Progenitor cell of endocrine pancreas (in vitro differentiated cells): ENCODE data around the gene MTMR3. TPM values are rescaled to one million over a fixed set of nuclear protein-coding genes. Genes with fewer than 3 reads are reported as not detected.

Source experiments
- DNase-seq: peaks from one replicate; pipeline ENCODE4 v3.0.0; 2021; ENCODE audit warnings: low spot score; ENCODE audit not compliant: unreplicated experiment
- H3K27ac Mint-ChIP-seq: 2 replicates; pipeline ENCODE4 v1.8.0; 2021; ENCODE audit warnings: mild to moderate bottlenecking, moderate library complexity, mixed read lengths
- H3K27me3 Mint-ChIP-seq: 2 replicates; pipeline ENCODE4 v1.8.0; 2021; ENCODE audit warnings: mixed read lengths
- H3K36me3 Mint-ChIP-seq: 2 replicates; pipeline ENCODE4 v1.8.0; 2022; ENCODE audit warnings: mixed read lengths; ENCODE audit not compliant: insufficient read depth
- H3K4me1 Mint-ChIP-seq: 2 replicates; pipeline ENCODE4 v1.8.0; 2021; ENCODE audit warnings: low read depth, mixed read lengths
- H3K4me3 Mint-ChIP-seq: 2 replicates; pipeline ENCODE4 v1.8.0; 2021; ENCODE audit warnings: low read depth, mild to moderate bottlenecking, moderate library complexity, mixed read lengths
- H3K9me3 Mint-ChIP-seq: 2 replicates; pipeline ENCODE4 v1.8.0; 2021; ENCODE audit warnings: low read depth, mixed read lengths
- CTCF ChIP-seq: fragments of 200-600 bp; sonication (generic); IDR thresholded peaks from one replicate; pipeline ENCODE4 v1.5.0; 2021; ENCODE audit warnings: antibody characterized with exemption, mild to moderate bottlenecking; ENCODE audit not compliant: unreplicated experiment
- total RNA-seq: library from RNA; stranded (reverse); gene quantifications from 2 replicates; pipeline ENCODE4 v1.2.1, GENCODE V29; 2021

Gene MTMR3
- total RNA-seq, 1 donor from 2014 or later: 51.0 TPM

DNA sequence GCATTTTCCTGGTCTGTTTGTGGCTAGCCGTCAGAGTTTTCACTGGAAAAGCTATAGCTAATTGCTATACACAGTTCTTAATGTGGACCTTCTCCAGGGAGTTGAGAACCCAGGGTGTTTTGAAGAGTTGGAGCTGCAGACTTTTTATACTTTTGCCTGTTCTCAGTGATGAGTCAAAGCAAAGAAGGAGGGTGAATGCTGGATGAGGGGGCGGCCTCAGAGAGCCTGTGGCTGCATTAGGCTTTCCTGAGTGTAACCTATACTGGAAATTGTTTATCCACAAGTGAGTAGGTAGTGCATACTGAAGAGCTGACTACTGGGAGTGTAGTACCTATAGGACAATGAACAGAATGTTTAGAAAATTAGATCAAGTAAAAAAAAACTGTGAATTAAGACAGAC, 117.6 kb downstream of the MTMR3 start:
- H3K4me3 Mint-ChIP-seq: no peak overlapping the region
- no peaks in the 10 kb centered on the region for H3K4me1 Mint-ChIP-seq
- peak overlapping the region; percentile 34 for H3K27ac Mint-ChIP-seq
- no peak for DNase-seq
- no peaks in the 10 kb centered on the region for H3K9me3 Mint-ChIP-seq
- no peaks in the 10 kb centered on the region for H3K27me3 Mint-ChIP-seq
- TF ChIP-seq CTCF: no peak
- peaks cover 11% of the 10 kb centered on the region for H3K36me3 Mint-ChIP-seq

DNA sequence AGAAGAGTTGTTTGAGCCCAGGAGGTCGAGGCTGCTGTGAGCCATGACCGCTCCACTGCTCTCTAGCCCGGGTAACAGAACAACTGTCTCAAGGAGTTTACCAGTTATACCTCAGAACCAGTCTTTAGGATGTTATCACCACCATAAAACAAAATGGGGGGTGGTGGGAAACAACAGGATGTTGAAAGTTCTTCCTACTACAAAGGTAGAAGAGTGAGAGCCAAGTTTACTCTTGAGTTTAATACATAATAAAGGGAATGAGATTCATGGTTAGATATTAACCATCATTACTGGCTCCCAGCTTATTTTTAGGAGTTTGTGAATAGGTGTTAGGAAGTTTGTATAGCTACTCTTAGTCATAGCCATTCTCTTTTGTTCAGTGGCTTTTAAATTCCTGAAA, 118.5 kb downstream of the MTMR3 start:
- no peaks in the 10 kb centered on the region for H3K4me1 Mint-ChIP-seq
- no peak overlapping the region for H3K27ac Mint-ChIP-seq
- no peak for DNase-seq
- H3K4me3 Mint-ChIP-seq: no peak overlapping the region
- no peaks in the 10 kb centered on the region for H3K9me3 Mint-ChIP-seq
- peaks cover 11% of the 10 kb centered on the region for H3K36me3 Mint-ChIP-seq
- TF ChIP-seq CTCF: no peak
- H3K27me3 Mint-ChIP-seq: no peaks in the 10 kb centered on the region

DNA sequence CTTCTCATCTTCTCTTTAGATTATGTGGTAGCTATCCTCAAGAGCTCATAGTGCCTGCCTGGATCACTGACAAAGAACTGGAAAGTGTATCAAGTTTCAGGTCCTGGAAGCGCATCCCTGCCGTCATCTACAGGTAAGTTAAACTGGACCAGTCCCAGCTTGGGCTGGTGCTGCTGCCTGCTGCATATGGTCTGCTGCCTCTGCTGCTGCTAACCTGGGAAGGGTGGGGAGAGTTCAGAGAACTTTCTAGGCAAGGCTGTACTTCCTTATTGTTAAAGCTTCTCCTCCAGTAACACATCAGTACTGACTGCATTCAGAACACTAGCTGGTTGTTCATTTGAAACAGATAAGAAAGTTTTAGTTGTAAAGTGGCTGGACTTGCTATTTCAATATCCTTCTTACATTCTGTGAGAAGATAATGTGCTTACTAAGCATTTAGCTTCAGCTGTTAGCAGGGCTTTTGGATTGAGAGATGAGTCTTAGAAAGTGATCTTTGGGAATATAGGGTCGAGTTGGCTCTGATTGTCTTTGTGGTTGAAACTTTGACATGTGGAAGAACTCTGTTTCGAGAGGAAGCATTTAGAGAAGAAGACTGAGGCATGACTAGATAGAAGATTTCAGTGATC, 120.0 kb downstream of the MTMR3 start:
- Mint-ChIP-seq H3K36me3 (peaks cover 10% of the 10 kb centered on the region), H3K4me3 (no peak overlapping the region), H3K4me1 (no peaks in the 10 kb centered on the region), H3K27me3 (no peaks in the 10 kb centered on the region), H3K9me3 (no peaks in the 10 kb centered on the region), H3K27ac (no peak overlapping the region)
- TF ChIP-seq CTCF: no peak
- no peak for DNase-seq

- no peak for TF ChIP-seq CTCF
- Mint-ChIP-seq H3K36me3 (peaks cover 9% of the 10 kb centered on the region), H3K4me3 (no peak overlapping the region), H3K27me3 (no peaks in the 10 kb centered on the region), H3K9me3 (no peaks in the 10 kb centered on the region), H3K4me1 (peaks cover 3% of the 10 kb centered on the region), H3K27ac (no peak overlapping the region)
- no peak for DNase-seq
Observed at GRCh38 chr22:30004101-30004500, 121.1 kb downstream of the MTMR3 start.

- Mint-ChIP-seq H3K9me3 (no peaks in the 10 kb centered on the region), H3K4me3 (no peak overlapping the region), H3K27me3 (no peaks in the 10 kb centered on the region), H3K4me1 (peaks cover 3% of the 10 kb centered on the region), H3K36me3 (peaks cover 10% of the 10 kb centered on the region), H3K27ac (no peak overlapping the region)
- DNase-seq: no peak
- no peak for TF ChIP-seq CTCF
Observed at GRCh38 chr22:30004694-30005093, 121.7 kb downstream of the MTMR3 start.
